HEK293T (cell line): ENCODE measurements around the gene MAPT.

Source experiments
- ARNT ChIP-seq: fragments of 450-650 bp; IDR thresholded peaks from 2 replicates; pipeline ENCODE4 v1.6.1; 2017; ENCODE audit warnings: mild to moderate bottlenecking
- BHLHE40 ChIP-seq: fragments of 450-650 bp; IDR thresholded peaks from 2 replicates; pipeline ENCODE4 v1.6.1; 2016; ENCODE audit warnings: mild to moderate bottlenecking, moderate library complexity, borderline replicate concordance
- CTBP1 ChIP-seq: fragments of 450-650 bp; IDR thresholded peaks from 2 replicates; pipeline ENCODE4 v1.6.1; 2016; ENCODE audit warnings: borderline replicate concordance
- FOXA1 ChIP-seq: fragments of 450-650 bp; IDR thresholded peaks from 2 replicates; pipeline ENCODE4 v1.6.1; 2016; ENCODE audit warnings: mild to moderate bottlenecking
- FOXK2 ChIP-seq: fragments of 450-650 bp; IDR thresholded peaks from 2 replicates; pipeline ENCODE4 v1.6.1; 2016; ENCODE audit warnings: mild to moderate bottlenecking
- FOXM1 ChIP-seq: fragments of 450-650 bp; IDR thresholded peaks from 2 replicates; pipeline ENCODE4 v1.6.1; 2017; ENCODE audit warnings: mild to moderate bottlenecking, borderline replicate concordance
- L3MBTL2 ChIP-seq: fragments of 450-650 bp; conservative IDR thresholded peaks from 2 replicates; pipeline ENCODE4 v1.6.1; 2016; ENCODE audit warnings: mild to moderate bottlenecking
- PKNOX1 ChIP-seq: fragments of 450-650 bp; IDR thresholded peaks from 2 replicates; pipeline ENCODE4 v1.6.1; 2016
- SP1 ChIP-seq: fragments of 450-650 bp; IDR thresholded peaks from 2 replicates; pipeline ENCODE4 v1.6.1; 2017
- SUZ12 ChIP-seq: fragments of 450-650 bp; IDR thresholded peaks from 2 replicates; pipeline ENCODE4 v1.6.1; 2016; ENCODE audit warnings: mild to moderate bottlenecking
- TARDBP ChIP-seq: fragments of 450-650 bp; IDR thresholded peaks from 2 replicates; pipeline ENCODE4 v1.6.1; 2016
- ZNF384 ChIP-seq: fragments of 450-650 bp; IDR thresholded peaks from 2 replicates; pipeline ENCODE4 v1.6.1; 2016

DNA sequence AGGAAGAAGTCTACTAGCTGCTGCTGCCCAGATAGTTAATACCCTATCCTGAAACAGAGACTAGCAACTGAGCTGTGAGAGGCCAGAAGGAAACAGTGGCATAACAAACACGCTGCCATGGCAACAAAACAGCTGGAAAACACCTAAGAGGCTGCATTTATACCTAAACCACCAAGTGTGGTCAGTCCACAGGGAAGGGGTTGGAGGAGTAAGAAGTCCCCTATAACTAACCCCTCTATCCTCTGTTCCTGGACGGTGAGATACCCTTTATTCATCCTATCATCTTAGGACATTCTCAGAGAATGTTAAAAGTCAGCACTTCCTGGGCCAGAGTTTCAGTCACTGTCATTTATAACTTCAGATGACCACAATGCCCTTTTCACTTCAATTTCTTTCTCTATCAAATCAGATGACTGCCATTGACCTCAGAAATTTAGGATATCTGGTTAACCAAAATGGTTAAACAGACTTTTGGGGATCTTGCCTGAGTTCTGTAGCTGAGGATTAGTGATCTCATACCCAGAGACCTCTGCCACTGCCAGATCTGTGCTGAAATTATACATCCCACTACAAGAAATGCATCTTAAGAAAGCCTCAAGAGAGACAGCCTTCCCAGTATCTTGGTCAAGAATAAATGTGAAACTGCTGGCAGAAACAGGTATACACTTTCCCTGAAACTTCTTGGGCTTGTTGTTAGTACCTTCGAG is 140.9 kb downstream of the MAPT start:
- TF ChIP-seq PKNOX1: no peak
- TF ChIP-seq ZNF384: no peak
- no peak for TF ChIP-seq FOXM1
- TF ChIP-seq SP1: no peak
- no peak for TF ChIP-seq L3MBTL2
- TF ChIP-seq TARDBP: no peak
- no peak for TF ChIP-seq SUZ12
- TF ChIP-seq CTBP1: no peak
- no peak for TF ChIP-seq FOXK2
- no peak for TF ChIP-seq ARNT
- TF ChIP-seq BHLHE40: no peak
- no peak for TF ChIP-seq FOXA1
